SU-DHL-6 (cell line): ENCODE results near the gene COL7A1.

Experiments used
- H2AFZ ChIP-seq: fragments of 200-600 bp; sonication (generic); 2 replicates; pipeline ENCODE4 v1.6.1; 2014; ENCODE audit warnings: low read depth, mild to moderate bottlenecking, moderate library complexity, mixed read lengths, antibody characterized with exemption, low read length; ENCODE audit not compliant: severe bottlenecking
- H3F3A ChIP-seq: fragments of 200-600 bp; shearing (Covaris generic); 2 replicates; pipeline ENCODE4 v1.6.0; 2016; ENCODE audit warnings: antibody characterized with exemption, mild to moderate bottlenecking; ENCODE audit not compliant: insufficient read depth
- H3K27ac ChIP-seq: fragments of 200-600 bp; sonication (generic); 2 replicates; pipeline ENCODE4 v1.5.1; 2016; ENCODE audit warnings: low read depth, mild to moderate bottlenecking, low read length, moderate library complexity, mixed read lengths
- H3K27me3 ChIP-seq: fragments of 200-600 bp; sonication (generic), shearing (Covaris generic); 2 replicates; pipeline ENCODE4 v1.6.0; 2014; ENCODE audit warnings: mild to moderate bottlenecking, low read length
- H3K36me3 ChIP-seq: fragments of 200-600 bp; sonication (generic); 2 replicates; pipeline ENCODE4 v1.6.1; 2014; ENCODE audit warnings: mild to moderate bottlenecking, low read length, mixed read lengths
- H3K4me2 ChIP-seq: fragments of 300-600, 200-600 bp; shearing (Covaris generic), sonication (generic); 2 replicates; pipeline ENCODE4 v1.6.0; 2014; ENCODE audit warnings: low read length, low read depth, mild to moderate bottlenecking; ENCODE audit not compliant: poor library complexity, severe bottlenecking
- H3K4me3 ChIP-seq: fragments of 200-600 bp; sonication (generic); 2 replicates; pipeline ENCODE4 v1.5.1; 2014; ENCODE audit warnings: antibody characterized with exemption, low read length, mild to moderate bottlenecking, mixed read lengths; ENCODE audit not compliant: insufficient read depth, poor library complexity, severe bottlenecking
- H3K79me2 ChIP-seq: fragments of 200-600 bp; sonication (generic); 2 replicates; pipeline ENCODE4 v1.6.1; 2014; ENCODE audit warnings: mild to moderate bottlenecking, low read length, moderate library complexity; ENCODE audit not compliant: insufficient read depth
- H3K9ac ChIP-seq: fragments of 200-600 bp; sonication (generic); 2 replicates; pipeline ENCODE4 v1.7.0; 2014; ENCODE audit warnings: mild to moderate bottlenecking, low read length
- H3K9me2 ChIP-seq: fragments of 200-600 bp; sonication (generic); replicated peaks from 2 replicates; pipeline ENCODE4 v1.6.1; 2014; ENCODE audit warnings: low read length; ENCODE audit not compliant: insufficient read depth
- H3K9me3 ChIP-seq: fragments of 200-600 bp; sonication (generic); 2 replicates; pipeline ENCODE4 v1.6.1; 2014; ENCODE audit warnings: low read length, mixed read lengths; ENCODE audit not compliant: insufficient read depth
- H4K20me1 ChIP-seq: fragments of 200-600 bp; sonication (generic); 2 replicates; pipeline ENCODE4 v1.6.1; 2014; ENCODE audit warnings: low read depth, mild to moderate bottlenecking, antibody characterized with exemption, low read length, moderate library complexity, mixed read lengths
- EZH2phosphoT487 ChIP-seq: fragments of 200-600 bp; sonication (generic), shearing (Covaris generic); conservative IDR thresholded peaks from 2 replicates; pipeline ENCODE4 v1.6.1; 2018; ENCODE audit warnings: mild to moderate bottlenecking, antibody characterized with exemption, low read length, moderate library complexity, mixed read lengths
- TF ChIP-seq, protein P1 (sequence below): fragments of 200-600 bp; sonication (generic); IDR thresholded peaks from one replicate; pipeline ENCODE4 v1.5.1; 2017; ENCODE audit warnings: antibody characterized with exemption, mild to moderate bottlenecking, low read length, moderate library complexity; ENCODE audit not compliant: insufficient read depth, poor library complexity, severe bottlenecking

The COL7A1 gene

DNA sequence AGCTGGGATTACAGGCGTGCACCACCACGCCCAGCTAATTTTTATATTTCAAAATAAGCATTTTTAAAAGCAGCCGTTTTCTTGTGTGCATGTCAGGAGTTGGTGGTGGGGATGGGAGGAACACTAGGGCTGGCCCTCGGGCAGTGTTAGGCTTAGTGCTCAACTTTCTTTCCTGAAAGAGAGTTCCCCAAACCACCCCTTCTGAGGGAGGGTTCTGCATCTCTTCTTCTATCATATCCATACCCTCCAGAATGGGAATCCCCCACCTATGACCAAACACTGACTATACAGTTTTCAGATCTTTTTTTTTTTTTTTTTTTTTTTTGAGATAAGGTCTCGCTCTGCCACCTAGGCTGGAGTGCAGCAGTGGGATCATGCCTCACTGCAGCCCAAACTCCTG is 51.0 kb downstream of the COL7A1 start:
- TF ChIP-seq, protein P1, sequence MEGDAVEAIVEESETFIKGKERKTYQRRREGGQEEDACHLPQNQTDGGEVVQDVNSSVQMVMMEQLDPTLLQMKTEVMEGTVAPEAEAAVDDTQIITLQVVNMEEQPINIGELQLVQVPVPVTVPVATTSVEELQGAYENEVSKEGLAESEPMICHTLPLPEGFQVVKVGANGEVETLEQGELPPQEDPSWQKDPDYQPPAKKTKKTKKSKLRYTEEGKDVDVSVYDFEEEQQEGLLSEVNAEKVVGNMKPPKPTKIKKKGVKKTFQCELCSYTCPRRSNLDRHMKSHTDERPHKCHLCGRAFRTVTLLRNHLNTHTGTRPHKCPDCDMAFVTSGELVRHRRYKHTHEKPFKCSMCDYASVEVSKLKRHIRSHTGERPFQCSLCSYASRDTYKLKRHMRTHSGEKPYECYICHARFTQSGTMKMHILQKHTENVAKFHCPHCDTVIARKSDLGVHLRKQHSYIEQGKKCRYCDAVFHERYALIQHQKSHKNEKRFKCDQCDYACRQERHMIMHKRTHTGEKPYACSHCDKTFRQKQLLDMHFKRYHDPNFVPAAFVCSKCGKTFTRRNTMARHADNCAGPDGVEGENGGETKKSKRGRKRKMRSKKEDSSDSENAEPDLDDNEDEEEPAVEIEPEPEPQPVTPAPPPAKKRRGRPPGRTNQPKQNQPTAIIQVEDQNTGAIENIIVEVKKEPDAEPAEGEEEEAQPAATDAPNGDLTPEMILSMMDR: no peak
- no peak for TF ChIP-seq EZH2phosphoT487
- Histone ChIP-seq H3K27ac (no peak overlapping the region), H4K20me1 (no peaks in the 10 kb centered on the region), H3K4me3 (no peak overlapping the region), H2AFZ (no peak overlapping the region), H3F3A (no peaks in the 10 kb centered on the region), H3K36me3 (no peaks in the 10 kb centered on the region), H3K9me2 (no peaks in the 10 kb centered on the region), H3K9me3 (no peaks in the 10 kb centered on the region), H3K4me2 (no peak overlapping the region), H3K9ac (no peak overlapping the region), H3K27me3 (no peaks in the 10 kb centered on the region), H3K79me2 (no peaks in the 10 kb centered on the region)

DNA sequence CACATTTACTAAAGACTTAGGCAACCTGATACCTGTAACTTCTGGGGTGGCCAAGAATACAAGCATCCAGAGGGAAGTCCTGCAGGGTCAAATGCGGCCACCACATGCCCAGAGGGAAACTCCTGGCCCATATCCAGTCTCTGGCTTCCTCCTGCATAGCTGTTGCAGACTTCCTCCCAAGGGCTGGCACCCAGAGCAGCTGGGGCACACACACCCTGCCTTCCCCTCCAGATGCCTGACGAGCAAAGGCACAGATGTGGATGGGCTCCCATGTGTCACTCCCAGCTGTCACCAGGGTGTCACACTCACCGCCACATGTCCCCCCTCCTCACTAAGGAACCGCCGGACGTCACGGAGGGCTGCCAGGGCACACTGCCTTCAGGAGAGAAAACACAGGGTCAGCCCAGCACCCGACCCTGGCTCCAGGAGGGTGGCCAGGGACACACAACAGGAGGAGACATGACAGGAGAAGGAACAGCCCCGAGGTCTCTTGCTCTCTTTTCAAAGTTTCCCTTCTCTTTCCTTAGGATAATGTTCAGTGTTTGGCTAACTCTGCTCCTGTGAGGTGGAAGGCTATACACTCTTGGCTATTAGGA is 51.8 kb downstream of the COL7A1 start:
- no peaks in the 10 kb centered on the region for H3K9me3 ChIP-seq
- no peaks in the 10 kb centered on the region for H3K79me2 ChIP-seq
- H3K9me2 ChIP-seq: no peaks in the 10 kb centered on the region
- no peaks in the 10 kb centered on the region for H4K20me1 ChIP-seq
- no peak overlapping the region for H3K27ac ChIP-seq
- H3K4me3 ChIP-seq: no peak overlapping the region
- H3K9ac ChIP-seq: no peak overlapping the region
- no peaks in the 10 kb centered on the region for H3F3A ChIP-seq
- H2AFZ ChIP-seq: no peak overlapping the region
- TF ChIP-seq EZH2phosphoT487: no peak
- TF ChIP-seq, protein P1: no peak
- H3K4me2 ChIP-seq: no peak overlapping the region
- no peaks in the 10 kb centered on the region for H3K36me3 ChIP-seq
- H3K27me3 ChIP-seq: no peaks in the 10 kb centered on the region

DNA sequence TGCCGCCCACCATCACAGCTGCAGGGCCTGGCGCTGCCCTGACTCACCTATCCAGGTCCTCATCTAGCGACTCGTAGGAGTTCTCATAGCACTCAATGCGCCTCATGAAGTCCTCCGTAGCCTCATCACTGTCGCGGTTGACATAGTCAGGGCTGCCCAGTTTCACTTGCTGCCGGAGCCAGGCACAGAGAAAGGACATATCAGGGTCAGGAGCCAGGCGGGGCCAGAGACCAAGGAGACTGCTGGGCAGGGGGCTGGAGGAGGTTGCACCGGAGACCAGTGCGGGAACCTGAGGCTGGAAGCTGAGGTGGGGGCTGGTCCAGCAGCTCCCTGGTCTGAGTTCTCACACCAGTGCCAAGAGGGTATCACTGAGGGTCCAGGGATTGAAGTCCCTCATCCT is 56.7 kb downstream of the COL7A1 start:
- TF ChIP-seq, protein P1: no peak
- no peak for TF ChIP-seq EZH2phosphoT487
- Histone ChIP-seq H3K4me2 (no peak overlapping the region), H3K79me2 (no peaks in the 10 kb centered on the region), H3K27me3 (no peaks in the 10 kb centered on the region), H4K20me1 (no peaks in the 10 kb centered on the region), H3K27ac (no peak overlapping the region), H3K36me3 (no peaks in the 10 kb centered on the region), H3K4me3 (no peak overlapping the region), H3F3A (no peaks in the 10 kb centered on the region), H2AFZ (no peak overlapping the region), H3K9ac (no peak overlapping the region), H3K9me3 (no peaks in the 10 kb centered on the region), H3K9me2 (no peaks in the 10 kb centered on the region)

DNA sequence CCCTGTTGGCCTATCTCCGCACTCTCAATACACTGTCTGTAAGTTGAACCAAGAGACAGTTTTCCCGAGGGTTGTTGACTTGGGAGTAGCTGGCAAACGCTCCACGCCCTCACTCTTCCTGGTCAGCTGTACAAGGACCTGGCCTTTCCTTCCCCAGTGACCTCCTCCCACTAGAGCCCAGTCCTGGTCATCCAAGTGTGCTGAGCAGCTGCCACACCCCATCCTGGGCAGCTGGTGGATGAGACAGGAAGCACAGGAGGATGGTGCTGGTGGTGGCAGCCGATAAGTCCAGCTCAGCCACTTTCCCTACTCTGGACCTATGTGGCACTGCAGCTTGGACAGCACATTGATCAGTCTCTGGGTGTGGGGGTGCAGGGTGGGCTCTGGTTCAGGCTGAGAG is 58.3 kb downstream of the COL7A1 start:
- no peaks in the 10 kb centered on the region for H3K36me3 ChIP-seq

More for the DNA sequence above, 58.3 kb downstream of the COL7A1 start:
- Histone ChIP-seq H3K79me2 (no peaks in the 10 kb centered on the region), H3K27ac (no peak overlapping the region), H3K9ac (no peak overlapping the region), H3K9me3 (no peaks in the 10 kb centered on the region), H3K27me3 (no peaks in the 10 kb centered on the region), H3K4me2 (no peak overlapping the region), H2AFZ (no peak overlapping the region), H3K4me3 (no peak overlapping the region), H3F3A (no peaks in the 10 kb centered on the region), H3K9me2 (no peaks in the 10 kb centered on the region), H4K20me1 (no peaks in the 10 kb centered on the region)
- no peak for TF ChIP-seq EZH2phosphoT487
- TF ChIP-seq, protein P1: no peak
